Mesodermal cell (in vitro differentiated cells): ENCODE results near the gene MACROD2.

Source experiments
- H3K27ac ChIP-seq: 2 replicates; pipeline ENCODE4 v1.7.0; 2013; ENCODE audit warnings: mild to moderate bottlenecking, low read depth, low read length, moderate library complexity; ENCODE audit not compliant: severe bottlenecking
- H3K36me3 ChIP-seq: 2 replicates; pipeline ENCODE4 v1.7.1; 2013; ENCODE audit warnings: mild to moderate bottlenecking, low read length, moderate library complexity; ENCODE audit not compliant: control insufficient read depth, insufficient read depth
- H3K4me1 ChIP-seq: one replicate; pipeline ENCODE4 v1.7.1; 2013; ENCODE audit warnings: mild to moderate bottlenecking, low read length; ENCODE audit not compliant: insufficient read depth, control insufficient read depth, poor library complexity, severe bottlenecking
- H3K4me3 ChIP-seq: 2 replicates; pipeline ENCODE4 v1.7.0; 2013; ENCODE audit warnings: low read length, control low read depth, mild to moderate bottlenecking; ENCODE audit not compliant: insufficient read depth, poor library complexity, severe bottlenecking; ENCODE audit errors: extremely low read depth
- H3K9me3 ChIP-seq: 2 replicates; pipeline ENCODE4 v1.7.1; 2013; ENCODE audit warnings: mild to moderate bottlenecking, low read length, moderate library complexity; ENCODE audit not compliant: control insufficient read depth
- WGBS, 2 experiments: methylation state at CpG; one replicate each; pipeline ENCODE4 v1.1.5; 2013; ENCODE audit warnings: missing lambda C conversion rate in 2 of 2; ENCODE audit not compliant: insufficient coverage in 2 of 2; 5-methylcytosine and 5-hydroxymethylcytosine counted together

The MACROD2 gene

GRCh38 chr20:15022921-15023320 is 1027.6 kb downstream of the MACROD2 start:
- no peaks in the 10 kb centered on the region for H3K9me3 ChIP-seq
- H3K27ac ChIP-seq: no peak overlapping the region
- H3K4me1 ChIP-seq: no peaks in the 10 kb centered on the region
- H3K36me3 ChIP-seq: no peaks in the 10 kb centered on the region
- H3K4me3 ChIP-seq: no peak overlapping the region

GRCh38 chr20:15026759-15027158 is 1031.4 kb downstream of the MACROD2 start:
- Histone ChIP-seq H3K9me3 (no peaks in the 10 kb centered on the region), H3K4me1 (no peaks in the 10 kb centered on the region), H3K27ac (no peak overlapping the region), H3K36me3 (no peaks in the 10 kb centered on the region), H3K4me3 (no peak overlapping the region)
- WGBS, 2 experiments: 100% methylated on average over 1 of the region's 1 CpG; no CpG with 5 or more reads in 1 of the 2 experiments

- H3K27ac ChIP-seq: no peak overlapping the region
- H3K9me3 ChIP-seq: no peaks in the 10 kb centered on the region
- no peaks in the 10 kb centered on the region for H3K36me3 ChIP-seq
- H3K4me1 ChIP-seq: no peaks in the 10 kb centered on the region
- 93 to 98% methylated on average over 12 to 14 of the region's 14 CpGs for WGBS, 2 experiments
- no peak overlapping the region for H3K4me3 ChIP-seq
Observed at GRCh38 chr20:15030826-15031225, 1035.5 kb downstream of the MACROD2 start.

- no peak overlapping the region for H3K4me3 ChIP-seq
- 92 to 95% methylated on average over 26 to 27 of the region's 32 CpGs for WGBS, 2 experiments
- no peaks in the 10 kb centered on the region for H3K36me3 ChIP-seq
- no peaks in the 10 kb centered on the region for H3K9me3 ChIP-seq
- no peaks in the 10 kb centered on the region for H3K4me1 ChIP-seq
- H3K27ac ChIP-seq: no peak overlapping the region
Observed at GRCh38 chr20:15031546-15032351, 1036.4 kb downstream of the MACROD2 start.

GRCh38 chr20:15032352-15032622 is 1037.0 kb downstream of the MACROD2 start:
- Histone ChIP-seq H3K9me3 (no peaks in the 10 kb centered on the region), H3K4me3 (no peak overlapping the region), H3K27ac (no peak overlapping the region), H3K36me3 (no peaks in the 10 kb centered on the region), H3K4me1 (no peaks in the 10 kb centered on the region)
- WGBS, 2 experiments: 96% methylated on average over 7 to 9 of the region's 11 CpGs

GRCh38 chr20:15033269-15033668 is 1038.0 kb downstream of the MACROD2 start:
- Histone ChIP-seq H3K36me3 (no peaks in the 10 kb centered on the region), H3K4me1 (no peaks in the 10 kb centered on the region), H3K9me3 (no peaks in the 10 kb centered on the region), H3K4me3 (no peak overlapping the region), H3K27ac (no peak overlapping the region)
- WGBS, 2 experiments: 92 to 94% methylated on average over 2 to 3 of the region's 4 CpGs

GRCh38 chr20:15033891-15034290 is 1038.6 kb downstream of the MACROD2 start:
- Histone ChIP-seq H3K9me3 (no peaks in the 10 kb centered on the region), H3K27ac (no peak overlapping the region), H3K36me3 (no peaks in the 10 kb centered on the region), H3K4me1 (no peaks in the 10 kb centered on the region), H3K4me3 (no peak overlapping the region)
- 81 to 88% methylated on average over 4 to 7 of the region's 8 CpGs for WGBS, 2 experiments

- WGBS, 2 experiments: 100% methylated on average over 1 of the region's 3 CpGs; no CpG with 5 or more reads in 1 of the 2 experiments
Observed at GRCh38 chr20:15036948-15037347, 1041.6 kb downstream of the MACROD2 start.

GRCh38 chr20:15039088-15039752 is 1043.9 kb downstream of the MACROD2 start:
- Histone ChIP-seq H3K4me3 (no peak overlapping the region), H3K4me1 (no peaks in the 10 kb centered on the region), H3K36me3 (no peaks in the 10 kb centered on the region), H3K9me3 (no peaks in the 10 kb centered on the region), H3K27ac (no peak overlapping the region)
- WGBS, 2 experiments: 92 to 100% methylated on average over 1 to 2 of the region's 2 CpGs

More at GRCh38 chr20:15036948-15037347, 1041.6 kb downstream of the MACROD2 start:
- H3K27ac ChIP-seq: no peak overlapping the region
- no peaks in the 10 kb centered on the region for H3K9me3 ChIP-seq
- no peaks in the 10 kb centered on the region for H3K36me3 ChIP-seq
- H3K4me1 ChIP-seq: no peaks in the 10 kb centered on the region
- no peak overlapping the region for H3K4me3 ChIP-seq

GRCh38 chr20:15042723-15043122 is 1047.4 kb downstream of the MACROD2 start:
- H3K9me3 ChIP-seq: no peaks in the 10 kb centered on the region
- H3K27ac ChIP-seq: no peak overlapping the region
- no CpG with 5 or more reads among the region's 1 CpG for WGBS, 2 experiments
- H3K4me3 ChIP-seq: no peak overlapping the region
- no peaks in the 10 kb centered on the region for H3K4me1 ChIP-seq
- H3K36me3 ChIP-seq: no peaks in the 10 kb centered on the region

GRCh38 chr20:15045246-15045645 is 1049.9 kb downstream of the MACROD2 start:
- Histone ChIP-seq H3K4me3 (no peak overlapping the region), H3K27ac (no peak overlapping the region), H3K4me1 (no peaks in the 10 kb centered on the region), H3K9me3 (no peaks in the 10 kb centered on the region), H3K36me3 (no peaks in the 10 kb centered on the region)
- 100% methylated on average over 1 of the region's 4 CpGs; no CpG with 5 or more reads in 1 of the 2 experiments for WGBS, 2 experiments
